Mammary epithelial cell (primary cell): ENCODE results near the gene AARS1.
"Not testable (repeated sequence)": the region's sequence is repeated elsewhere in the genome, so short reads cannot be mapped to it uniquely, and the experiment has no call there.

Source experiments
- EZH2 ChIP-seq: IDR thresholded peaks from 2 replicates; pipeline ENCODE4 v1.6.1; 2012; ENCODE audit warnings: low read length, inconsistent platforms, borderline replicate concordance
- TF ChIP-seq, protein P1 (sequence below), 2 donors: IDR thresholded peaks in 1 of 2; conservative IDR thresholded peaks in 1 of 2; 2 replicates each; pipeline ENCODE4 v1.5.1; 2011 to 2012; ENCODE audit warnings: inconsistent platforms in 2 of 2, low read length in 2 of 2, mild to moderate bottlenecking in 2 of 2, control low read depth in 1 of 2, low read depth in 1 of 2; ENCODE audit not compliant: insufficient read depth in 1 of 2; ENCODE audit errors: extremely low read depth in 1 of 2

DNA sequence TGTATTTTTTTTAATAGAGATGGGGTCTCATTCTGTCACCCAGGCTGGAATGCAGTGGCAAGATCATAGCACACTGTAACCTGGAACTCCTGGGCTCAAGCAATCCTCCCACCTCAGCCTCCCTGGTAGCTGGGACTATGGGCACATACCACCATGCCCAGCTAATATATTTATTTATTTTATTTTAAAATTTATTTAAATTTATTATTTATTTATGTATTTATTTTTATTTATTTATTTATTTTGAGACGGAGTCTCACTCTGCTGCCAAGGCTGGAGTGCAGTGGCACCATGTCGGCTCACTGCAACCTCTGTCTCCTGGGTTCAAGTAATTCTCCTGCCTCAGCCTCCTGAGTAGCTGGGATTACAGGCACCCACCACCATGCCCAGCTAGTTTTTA is 18.4 kb upstream of the AARS1 start:
- TF ChIP-seq, protein P1, sequence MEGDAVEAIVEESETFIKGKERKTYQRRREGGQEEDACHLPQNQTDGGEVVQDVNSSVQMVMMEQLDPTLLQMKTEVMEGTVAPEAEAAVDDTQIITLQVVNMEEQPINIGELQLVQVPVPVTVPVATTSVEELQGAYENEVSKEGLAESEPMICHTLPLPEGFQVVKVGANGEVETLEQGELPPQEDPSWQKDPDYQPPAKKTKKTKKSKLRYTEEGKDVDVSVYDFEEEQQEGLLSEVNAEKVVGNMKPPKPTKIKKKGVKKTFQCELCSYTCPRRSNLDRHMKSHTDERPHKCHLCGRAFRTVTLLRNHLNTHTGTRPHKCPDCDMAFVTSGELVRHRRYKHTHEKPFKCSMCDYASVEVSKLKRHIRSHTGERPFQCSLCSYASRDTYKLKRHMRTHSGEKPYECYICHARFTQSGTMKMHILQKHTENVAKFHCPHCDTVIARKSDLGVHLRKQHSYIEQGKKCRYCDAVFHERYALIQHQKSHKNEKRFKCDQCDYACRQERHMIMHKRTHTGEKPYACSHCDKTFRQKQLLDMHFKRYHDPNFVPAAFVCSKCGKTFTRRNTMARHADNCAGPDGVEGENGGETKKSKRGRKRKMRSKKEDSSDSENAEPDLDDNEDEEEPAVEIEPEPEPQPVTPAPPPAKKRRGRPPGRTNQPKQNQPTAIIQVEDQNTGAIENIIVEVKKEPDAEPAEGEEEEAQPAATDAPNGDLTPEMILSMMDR (conservative IDR thresholded peaks at IDR 0.05 in 1 of 2, IDR thresholded peaks at IDR 0.05 in 1 of 2; ENCODE audit: extremely low read depth in 1 of 2, insufficient read depth in 1 of 2, low read depth in 1 of 2, low read length in 2 of 2): not testable (repeated sequence)
- TF ChIP-seq EZH2: not testable (repeated sequence)
